Upper lobe of left lung (tissue), 6 donors: ENCODE data around the gene MCF2L. TPM values are rescaled to one million over a fixed set of nuclear protein-coding genes. Genes with fewer than 3 reads are reported as not detected.
A peak's percentile ranks its signal among the peaks of the same experiment; 100 is the strongest.

Experiments
- ATAC-seq, 2 donors: fragments of 200-7000 bp; cut with Tn5 transposase; one replicate each; pipeline ENCODE4 v1.9.1; 2022; ENCODE audit warnings: mild to moderate bottlenecking in 2 of 2, moderate library complexity in 2 of 2; ENCODE audit not compliant: low FRiP score in 2 of 2
- DNase-seq, 2 donors: peaks; one replicate each; pipeline ENCODE4 v3.0.0-alpha.2; 2019 to 2020
- H3K27ac ChIP-seq, 4 donors: fragments of 200-600 bp; sonication (generic); one replicate each; pipeline ENCODE4 v1.5.1; 2016 to 2019
- H3K27me3 ChIP-seq, 4 donors: fragments of 200-600 bp; sonication (generic); one replicate each; pipeline ENCODE4 v1.5.1; 2017 to 2019
- H3K36me3 ChIP-seq, 4 donors: fragments of 200-600 bp; sonication (generic); one replicate each; pipeline ENCODE4 v1.5.1; 2016 to 2019
- H3K4me1 ChIP-seq, 4 donors: fragments of 200-600 bp; sonication (generic); one replicate each; pipeline ENCODE4 v1.5.1; 2018 to 2019
- H3K4me3 ChIP-seq, 4 donors: fragments of 200-600 bp; sonication (generic); one replicate each; pipeline ENCODE4 v1.5.1; 2017 to 2019; ENCODE audit warnings: mild to moderate bottlenecking in 2 of 4, moderate library complexity in 1 of 4
- H3K9me3 ChIP-seq, 4 donors: fragments of 200-600 bp; sonication (generic); one replicate each; pipeline ENCODE4 v1.5.1; 2018 to 2019
- CTCF ChIP-seq, 6 experiments: fragments of 450-650 bp in 4 of 6; fragments of 200-600 bp in 2 of 6; sonication (generic) in 2 of 6; IDR thresholded peaks; one replicate each; pipeline ENCODE4 v1.5.1; 2016 to 2019; ENCODE audit warnings: antibody characterized with exemption in 6 of 6
- EP300 ChIP-seq, 4 donors: sonication (generic); formaldehyde crosslinking; IDR thresholded peaks; one replicate each; pipeline ENCODE4 v1.5.1; 2017; ENCODE audit warnings: antibody characterized with exemption in 4 of 4, control low read depth in 2 of 4
- POLR2A ChIP-seq, 4 donors: fragments of 450-650 bp; IDR thresholded peaks; one replicate each; pipeline ENCODE4 v1.5.1; 2016 to 2017; ENCODE audit warnings: antibody characterized with exemption in 4 of 4, mild to moderate bottlenecking in 2 of 4
- POLR2AphosphoS5 ChIP-seq, 2 donors: sonication (generic); formaldehyde crosslinking; IDR thresholded peaks; one replicate each; pipeline ENCODE4 v1.5.1; 2017; ENCODE audit warnings: antibody characterized with exemption in 2 of 2
- WGBS, 2 donors: methylation state at CpG; one replicate each; pipeline ENCODE4 v1.1.5; 2017 to 2018; 5-methylcytosine and 5-hydroxymethylcytosine counted together
- total RNA-seq, 6 donors: library from RNA; depleted of rRNA in 4 of 6; stranded (reverse); fragments of >200 nt in 4 of 6; gene quantifications; one replicate each; pipeline versions ENCODE4 v1.1.0 to v1.2.1, GENCODE V29; 2016 to 2021
- donor health status: DM: no; HTN: no; CAD: no; lungs with moderate emphysema.
- donor health status: DM: no; HTN: yes; CAD: no; lungs with severe emphysema.

The MCF2L gene
- total RNA-seq, 6 donors from 2014 or later, result 14.3 to 99.5 (median 53.1) TPM

DNA sequence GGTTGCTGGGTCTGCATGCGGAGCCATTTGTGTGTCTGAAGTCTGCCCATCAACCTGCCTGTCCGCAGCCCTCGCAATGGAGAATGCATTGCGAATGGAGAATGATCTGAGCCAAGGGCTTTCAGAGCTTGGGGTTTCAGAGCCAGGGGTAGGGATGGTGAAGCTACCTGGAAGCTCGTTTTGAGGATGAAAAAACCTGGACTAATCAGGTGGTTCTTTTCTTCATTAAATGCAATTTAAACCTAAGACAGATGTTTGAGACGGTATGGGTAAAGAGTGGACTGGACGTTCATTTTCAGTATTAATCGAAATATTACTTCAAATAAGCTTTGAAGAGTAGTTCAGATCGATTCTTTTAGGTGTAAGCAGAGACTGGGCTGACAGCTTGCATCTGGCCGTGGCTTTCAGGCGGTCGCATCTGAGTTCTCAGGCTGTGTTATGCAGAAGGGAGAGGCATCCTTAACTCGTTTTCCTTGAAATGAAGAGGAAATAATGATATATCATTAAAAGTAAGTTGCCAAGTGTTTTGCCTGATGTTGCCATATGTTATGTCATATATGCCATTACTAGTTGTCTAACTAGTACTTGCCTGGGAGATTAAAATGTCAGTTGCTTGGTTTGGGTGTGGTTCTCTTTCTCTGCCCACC, 801 bp downstream of the MCF2L start:
- DNase-seq (no peak), ATAC-seq (no peak)
- Histone ChIP-seq H3K36me3 (no peaks in the 10 kb centered on the region), H3K27ac (peak overlapping the region; percentile 76 to 85 (median 80)), H3K9me3 (no peaks in the 10 kb centered on the region), H3K4me1 (peaks cover 20 to 35% (median 24%) of the 10 kb centered on the region in 4 donors), H3K27me3 (peaks cover 0 to 8% (median 3%) of the 10 kb centered on the region in 4 donors), H3K4me3 (peak overlapping the region; percentile 10 to 68 (median 58))
- 48 to 50% methylated on average over 13 of the region's 13 CpGs for WGBS, 2 donors
- TF ChIP-seq CTCF (IDR thresholded peaks at IDR 0.05), result no peak
- TF ChIP-seq POLR2AphosphoS5 (IDR thresholded peaks at IDR 0.05), result no peak
- TF ChIP-seq POLR2A (IDR thresholded peaks at IDR 0.05), result no peak
- no peak for TF ChIP-seq EP300 (IDR thresholded peaks at IDR 0.05)

DNA sequence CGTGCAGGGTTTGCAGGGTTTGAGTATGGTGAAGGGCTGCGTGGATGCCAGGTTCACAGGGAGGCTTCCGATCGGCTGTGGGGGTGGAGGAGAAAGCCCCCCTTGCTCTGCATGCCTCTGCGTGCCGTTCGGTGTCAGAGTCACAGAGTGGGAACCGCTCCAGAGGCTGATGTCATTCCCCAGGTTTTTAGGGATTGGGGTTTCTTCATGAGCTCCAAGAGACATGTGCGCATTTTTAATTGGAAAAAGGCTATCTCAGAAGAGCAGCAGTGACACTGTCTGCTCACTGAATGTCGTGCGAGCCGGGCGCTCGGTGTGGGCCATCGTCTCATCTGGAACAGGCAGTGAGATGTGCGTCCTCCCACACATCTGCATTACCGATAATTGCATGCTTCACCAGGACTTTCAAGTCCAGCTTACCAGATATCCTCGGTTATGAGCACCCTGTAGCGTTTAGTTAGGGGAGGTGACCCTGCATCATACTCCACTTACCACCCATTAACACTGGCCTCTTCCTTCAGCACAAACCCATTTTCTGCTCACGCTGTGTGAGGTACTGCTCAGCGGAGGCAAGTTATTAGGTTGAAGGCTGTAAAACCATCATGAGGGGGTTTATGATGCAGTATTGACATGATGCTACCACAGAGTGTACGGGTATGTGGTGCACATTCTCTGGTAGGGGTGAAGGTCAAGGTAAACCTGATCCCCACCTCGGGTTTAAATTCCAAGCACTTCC, 1.7 kb downstream of the MCF2L start:
- peaks cover 20 to 26% (median 23%) of the 10 kb centered on the region in 4 donors for H3K4me1 ChIP-seq
- 84 to 88% methylated on average over 23 of the region's 23 CpGs for WGBS, 2 donors
- no peak overlapping the region for H3K27ac ChIP-seq
- H3K27me3 ChIP-seq, result peaks cover 0 to 8% (median 3%) of the 10 kb centered on the region in 4 donors
- no peaks in the 10 kb centered on the region for H3K36me3 ChIP-seq
- H3K9me3 ChIP-seq, result no peaks in the 10 kb centered on the region
- ATAC-seq (no peak), DNase-seq (peak in 1 of 2 donors; percentile 55)
- no peak for TF ChIP-seq POLR2A (IDR thresholded peaks at IDR 0.05)
- TF ChIP-seq POLR2AphosphoS5 (IDR thresholded peaks at IDR 0.05), result no peak
- TF ChIP-seq EP300 (IDR thresholded peaks at IDR 0.05), result no peak
- no peak for TF ChIP-seq CTCF (IDR thresholded peaks at IDR 0.05)
- no peak overlapping the region for H3K4me3 ChIP-seq

DNA sequence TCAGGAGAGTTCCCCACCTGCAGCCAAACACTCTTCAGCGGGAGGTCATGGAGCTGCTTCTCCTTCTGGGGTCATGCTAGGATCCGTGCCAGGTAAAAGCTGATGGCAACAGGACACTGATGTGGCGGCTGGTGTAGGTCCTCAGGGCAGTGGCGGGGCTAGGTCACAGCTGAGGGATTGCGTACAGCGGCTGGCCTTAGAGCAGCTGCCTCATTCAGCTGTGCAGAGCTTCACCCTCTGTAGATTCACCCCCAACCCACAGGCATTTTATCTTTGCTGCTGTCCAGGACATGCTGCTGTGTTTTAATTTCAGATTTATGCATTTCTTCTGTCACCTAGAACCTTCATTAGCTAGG, 2.3 kb downstream of the MCF2L start:
- peaks cover 20 to 26% (median 21%) of the 10 kb centered on the region in 4 donors for H3K4me1 ChIP-seq
- WGBS, 2 donors, result 97% methylated on average over 5 to 6 of the region's 6 CpGs
- no peaks in the 10 kb centered on the region for H3K36me3 ChIP-seq
- no peak overlapping the region for H3K27ac ChIP-seq
- TF ChIP-seq CTCF (IDR thresholded peaks at IDR 0.05), result no peak
- TF ChIP-seq POLR2A (IDR thresholded peaks at IDR 0.05), result no peak
- no peak for TF ChIP-seq EP300 (IDR thresholded peaks at IDR 0.05)
- TF ChIP-seq POLR2AphosphoS5 (IDR thresholded peaks at IDR 0.05), result no peak
- no peak for DNase-seq
- H3K4me3 ChIP-seq, result no peak overlapping the region
- no peaks in the 10 kb centered on the region for H3K9me3 ChIP-seq
- H3K27me3 ChIP-seq, result peaks cover 0 to 8% (median 3%) of the 10 kb centered on the region in 4 donors
- no peak for ATAC-seq

GRCh38 chr13:112972258-112972657, 3.2 kb downstream of the MCF2L start:
- WGBS, 2 donors, result 87 to 95% methylated on average over 1 of the region's 1 CpG
- Histone ChIP-seq H3K4me3 (no peak overlapping the region), H3K36me3 (no peaks in the 10 kb centered on the region), H3K27me3 (peaks cover 0 to 8% (median 3%) of the 10 kb centered on the region in 4 donors), H3K4me1 (peaks cover 20 to 26% (median 21%) of the 10 kb centered on the region in 4 donors), H3K9me3 (no peaks in the 10 kb centered on the region), H3K27ac (no peak overlapping the region)
- DNase-seq, result no peak
- TF ChIP-seq POLR2A (IDR thresholded peaks at IDR 0.05) (no peak), EP300 (IDR thresholded peaks at IDR 0.05) (no peak), CTCF (IDR thresholded peaks at IDR 0.05) (no peak), POLR2AphosphoS5 (IDR thresholded peaks at IDR 0.05) (no peak)
- no peak for ATAC-seq
